ENCODE measurements around the gene CMC2. TPM values are rescaled to one million over a fixed set of nuclear protein-coding genes. Genes with fewer than 3 reads are reported as not detected.

The CMC2 gene
- total and polyA plus RNA-seq, 9 of the 15 experiments (the other 6 are each of a cell fraction or from before 2014, with no cell fraction given): 122 to 501 (median 172) TPM

GRCh38 chr16:80993307-80993706, 13.4 kb downstream of the CMC2 start (continued):
- TF ChIP-seq PTBP1 (IDR thresholded peaks at IDR 0.05; ENCODE audit: low read depth, low read length) (no peak), DIDO1 (tag; IDR thresholded peaks at IDR 0.05; ENCODE audit: low read depth) (no peak), ZC3H11A (IDR thresholded peaks at IDR 0.05; ENCODE audit: low read depth, low read length) (no peak), HOMEZ (CRISPR knock-in tag; IDR thresholded peaks at IDR 0.05) (no peak), RERE (CRISPR knock-in tag; IDR thresholded peaks at IDR 0.05; ENCODE audit: borderline replicate concordance) (no peak), U2AF2 (optimal IDR thresholded peaks at IDR 0.05; ENCODE audit: low read depth, low read length) (no peak), STAT5B (CRISPR knock-in tag; IDR thresholded peaks at IDR 0.05) (no peak), TOE1 (IDR thresholded peaks at IDR 0.05; ENCODE audit: borderline replicate concordance) (no peak), TOE1 (CRISPR knock-in tag; IDR thresholded peaks at IDR 0.05; ENCODE audit: borderline replicate concordance, low read depth) (no peak), FOS (IDR thresholded peaks at IDR 0.05; ENCODE audit: extremely low read depth, insufficient read length) (no peak), POLR2AphosphoS5 (IDR thresholded peaks at IDR 0.05; ENCODE audit: control insufficient read depth, insufficient read depth, low read depth, low read length) (0 out of 2 replicates have a peak, but pooled peaks have one; percentile 29), ARID2 (IDR thresholded peaks at IDR 0.05) (no peak), POLR2AphosphoS2 (IDR thresholded peaks at IDR 0.05; ENCODE audit: low read length) (no peak), TRIM28 (IDR thresholded peaks at IDR 0.05) (0 out of 2 replicates have a peak, but pooled peaks have one; percentile 26), STAT5A (IDR thresholded peaks at IDR 0.05; ENCODE audit: borderline replicate concordance, low read length) (no peak)
- TF ChIP-seq, protein P1, sequence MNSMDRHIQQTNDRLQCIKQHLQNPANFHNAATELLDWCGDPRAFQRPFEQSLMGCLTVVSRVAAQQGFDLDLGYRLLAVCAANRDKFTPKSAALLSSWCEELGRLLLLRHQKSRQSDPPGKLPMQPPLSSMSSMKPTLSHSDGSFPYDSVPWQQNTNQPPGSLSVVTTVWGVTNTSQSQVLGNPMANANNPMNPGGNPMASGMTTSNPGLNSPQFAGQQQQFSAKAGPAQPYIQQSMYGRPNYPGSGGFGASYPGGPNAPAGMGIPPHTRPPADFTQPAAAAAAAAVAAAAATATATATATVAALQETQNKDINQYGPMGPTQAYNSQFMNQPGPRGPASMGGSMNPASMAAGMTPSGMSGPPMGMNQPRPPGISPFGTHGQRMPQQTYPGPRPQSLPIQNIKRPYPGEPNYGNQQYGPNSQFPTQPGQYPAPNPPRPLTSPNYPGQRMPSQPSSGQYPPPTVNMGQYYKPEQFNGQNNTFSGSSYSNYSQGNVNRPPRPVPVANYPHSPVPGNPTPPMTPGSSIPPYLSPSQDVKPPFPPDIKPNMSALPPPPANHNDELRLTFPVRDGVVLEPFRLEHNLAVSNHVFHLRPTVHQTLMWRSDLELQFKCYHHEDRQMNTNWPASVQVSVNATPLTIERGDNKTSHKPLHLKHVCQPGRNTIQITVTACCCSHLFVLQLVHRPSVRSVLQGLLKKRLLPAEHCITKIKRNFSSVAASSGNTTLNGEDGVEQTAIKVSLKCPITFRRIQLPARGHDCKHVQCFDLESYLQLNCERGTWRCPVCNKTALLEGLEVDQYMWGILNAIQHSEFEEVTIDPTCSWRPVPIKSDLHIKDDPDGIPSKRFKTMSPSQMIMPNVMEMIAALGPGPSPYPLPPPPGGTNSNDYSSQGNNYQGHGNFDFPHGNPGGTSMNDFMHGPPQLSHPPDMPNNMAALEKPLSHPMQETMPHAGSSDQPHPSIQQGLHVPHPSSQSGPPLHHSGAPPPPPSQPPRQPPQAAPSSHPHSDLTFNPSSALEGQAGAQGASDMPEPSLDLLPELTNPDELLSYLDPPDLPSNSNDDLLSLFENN (IDR thresholded peaks at IDR 0.05; ENCODE audit: low read depth in 2 of 2, low read length in 2 of 2): no peak; a peak in 1 of 4 replicates
- TF ChIP-seq, protein P2, sequence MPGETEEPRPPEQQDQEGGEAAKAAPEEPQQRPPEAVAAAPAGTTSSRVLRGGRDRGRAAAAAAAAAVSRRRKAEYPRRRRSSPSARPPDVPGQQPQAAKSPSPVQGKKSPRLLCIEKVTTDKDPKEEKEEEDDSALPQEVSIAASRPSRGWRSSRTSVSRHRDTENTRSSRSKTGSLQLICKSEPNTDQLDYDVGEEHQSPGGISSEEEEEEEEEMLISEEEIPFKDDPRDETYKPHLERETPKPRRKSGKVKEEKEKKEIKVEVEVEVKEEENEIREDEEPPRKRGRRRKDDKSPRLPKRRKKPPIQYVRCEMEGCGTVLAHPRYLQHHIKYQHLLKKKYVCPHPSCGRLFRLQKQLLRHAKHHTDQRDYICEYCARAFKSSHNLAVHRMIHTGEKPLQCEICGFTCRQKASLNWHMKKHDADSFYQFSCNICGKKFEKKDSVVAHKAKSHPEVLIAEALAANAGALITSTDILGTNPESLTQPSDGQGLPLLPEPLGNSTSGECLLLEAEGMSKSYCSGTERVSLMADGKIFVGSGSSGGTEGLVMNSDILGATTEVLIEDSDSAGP (CRISPR knock-in tag; IDR thresholded peaks at IDR 0.05): no peak
